GM18870 (cell line): ENCODE measurements around the gene PTGER3.
"Not testable (repeated sequence)": the region's sequence is repeated elsewhere in the genome, so short reads cannot be mapped to it uniquely, and the experiment has no call there.

Experiments used
- ATAC-seq: cut with Tn5 transposase; IDR thresholded peaks from one replicate; pipeline ENCODE4 v1.9.1; 2021; ENCODE audit warnings: moderate library complexity; ENCODE audit not compliant: unreplicated experiment

Gene PTGER3

DNA sequence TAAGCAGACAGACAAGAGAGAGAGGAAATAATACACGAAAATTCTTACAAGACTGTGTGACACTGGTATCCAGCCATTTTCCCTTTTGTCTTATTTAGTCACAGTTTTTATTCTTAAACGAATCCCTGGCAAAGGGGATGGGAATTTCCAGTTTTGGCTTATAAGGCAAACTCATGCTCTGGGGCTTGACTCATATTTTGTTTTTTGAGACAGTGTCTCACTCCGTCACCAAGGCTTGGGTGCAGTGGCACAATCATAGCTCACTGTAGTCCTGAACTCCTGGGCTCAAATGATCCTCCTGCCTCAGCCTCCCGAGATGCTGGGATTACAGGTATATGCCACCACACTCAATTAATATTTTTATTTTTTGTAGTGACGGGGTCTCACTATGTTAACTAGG is 31.9 kb downstream of the PTGER3 start:
- ATAC-seq: no peak

- no peak for ATAC-seq
Measured at GRCh38 chr1:71014178-71014579, 33.4 kb downstream of the PTGER3 start.

DNA sequence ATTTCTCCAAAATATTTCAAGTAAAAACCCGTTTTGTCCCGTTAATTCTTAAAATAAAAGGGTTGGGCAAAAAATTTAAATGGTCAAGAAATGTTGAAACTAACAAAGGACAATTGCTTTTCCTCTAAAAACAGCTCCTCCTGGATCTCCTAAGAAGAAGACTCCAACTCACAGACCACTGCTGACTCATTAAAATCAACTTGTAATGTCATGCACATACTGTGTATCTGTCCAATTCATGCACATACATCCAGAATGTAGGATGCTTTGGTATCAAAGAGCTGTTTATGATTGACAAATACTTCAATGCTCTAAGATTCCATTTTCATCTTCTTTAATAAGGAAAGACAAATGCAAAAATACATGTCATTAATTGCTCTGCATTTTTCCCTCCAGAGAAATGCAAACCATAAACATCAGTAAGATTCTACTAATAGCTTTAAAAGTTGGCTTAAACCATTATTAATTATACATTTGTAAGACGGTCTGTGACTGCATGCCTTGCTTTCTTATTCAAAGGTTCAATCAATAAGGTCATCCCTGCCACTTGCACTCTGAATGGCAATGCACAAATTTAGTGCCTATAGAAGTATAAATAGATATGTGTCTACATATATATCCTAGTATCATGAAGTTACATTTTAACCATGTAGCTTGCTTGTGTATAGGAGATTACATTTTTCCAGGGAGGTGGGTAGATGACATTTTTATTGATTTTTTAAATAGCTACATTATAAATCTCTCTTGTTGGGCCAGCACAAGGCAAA is 44.7 kb downstream of the PTGER3 start:
- ATAC-seq: no peak

GRCh38 chr1:71001624-71002023 is 46.0 kb downstream of the PTGER3 start:
- ATAC-seq: no peak

DNA sequence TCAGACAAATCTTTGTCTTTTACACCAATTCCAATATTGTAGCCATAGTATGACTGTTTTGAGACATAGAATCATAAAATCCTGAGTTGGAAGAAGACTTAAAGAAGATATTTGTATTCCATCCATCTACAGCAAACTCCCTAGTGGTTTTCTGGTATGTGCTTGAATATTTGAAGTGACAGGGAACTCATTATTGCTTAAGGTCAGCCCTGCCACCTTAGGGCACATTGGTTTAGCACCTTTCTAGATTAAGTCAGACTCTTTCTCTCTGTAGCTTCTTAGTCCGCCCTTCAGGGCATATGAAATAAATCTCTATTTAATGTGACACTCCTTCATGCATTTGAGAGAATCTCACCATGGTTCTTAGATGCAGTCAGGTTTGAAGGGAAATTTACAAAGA is 49.8 kb downstream of the PTGER3 start:
- ATAC-seq: no peak

- ATAC-seq: no peak
Measured at GRCh38 chr1:70994753-70995268, 52.8 kb downstream of the PTGER3 start.

DNA sequence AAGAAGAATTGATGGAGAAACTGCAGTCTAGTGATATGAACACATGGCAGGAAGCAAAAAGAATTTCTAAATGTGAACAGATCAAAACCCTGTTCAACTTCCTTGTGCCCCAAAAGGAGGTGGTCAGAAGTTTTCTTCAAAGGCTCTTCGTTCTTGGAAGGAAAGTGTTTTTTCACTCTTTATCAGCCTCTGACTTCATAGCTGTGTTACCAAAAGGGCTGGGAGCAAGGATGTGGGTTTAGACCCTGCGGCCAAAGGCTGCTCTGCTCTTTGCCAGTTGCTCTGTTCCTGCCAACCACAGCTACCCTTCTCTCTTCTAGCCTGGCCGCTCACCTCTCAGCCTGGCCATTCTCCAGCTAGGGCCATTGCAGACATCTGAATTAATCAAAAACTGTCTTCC is 53.8 kb downstream of the PTGER3 start:
- ATAC-seq: no peak

- ATAC-seq: no peak
Measured at GRCh38 chr1:70992521-70992920, 55.1 kb downstream of the PTGER3 start.

GRCh38 chr1:70990469-70991253 is 57.0 kb downstream of the PTGER3 start:
- no peak for ATAC-seq

- no peak for ATAC-seq
Measured at GRCh38 chr1:70987497-70987896, 60.1 kb downstream of the PTGER3 start.

DNA sequence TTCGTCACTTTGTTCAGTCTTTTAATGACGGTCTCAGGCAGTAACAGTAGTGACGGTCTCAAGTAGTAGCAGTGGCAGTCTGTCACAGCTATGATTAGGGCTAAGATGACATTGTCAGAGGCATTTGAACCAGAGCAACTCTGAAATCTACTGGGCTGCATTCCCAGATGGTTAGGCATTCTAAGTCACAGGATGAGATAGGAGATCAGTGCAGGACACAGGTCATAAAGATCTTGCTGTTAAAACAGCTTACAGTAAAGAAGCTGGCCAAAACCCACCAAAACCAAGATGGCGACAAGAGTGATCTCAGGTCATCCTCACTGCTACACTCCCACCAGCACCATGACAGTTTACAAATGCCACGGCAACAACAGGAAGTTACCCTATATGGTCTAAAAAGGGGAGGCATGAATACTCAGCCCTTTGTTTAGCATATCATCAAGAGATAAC is 61.8 kb downstream of the PTGER3 start:
- not testable (repeated sequence) for ATAC-seq

DNA sequence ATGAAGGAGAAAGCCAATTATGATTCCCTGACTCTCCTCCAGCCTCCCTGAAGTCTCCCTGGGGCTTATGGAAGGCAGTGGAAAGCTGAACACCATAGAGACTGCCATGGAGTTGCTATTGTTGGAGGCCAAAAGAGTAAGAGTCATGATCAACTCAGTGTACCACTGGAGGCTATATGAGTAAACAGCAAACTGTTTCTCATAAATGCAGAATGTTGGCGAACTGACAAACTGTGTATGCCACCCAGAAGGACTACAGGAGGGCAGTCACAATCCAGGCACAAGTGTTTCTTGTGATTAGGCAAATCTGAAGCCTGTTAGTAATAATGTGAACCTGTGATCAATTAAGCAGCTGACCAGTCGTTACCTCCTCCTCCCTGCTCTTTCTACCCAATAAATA is 62.3 kb downstream of the PTGER3 start:
- not testable (repeated sequence) for ATAC-seq

DNA sequence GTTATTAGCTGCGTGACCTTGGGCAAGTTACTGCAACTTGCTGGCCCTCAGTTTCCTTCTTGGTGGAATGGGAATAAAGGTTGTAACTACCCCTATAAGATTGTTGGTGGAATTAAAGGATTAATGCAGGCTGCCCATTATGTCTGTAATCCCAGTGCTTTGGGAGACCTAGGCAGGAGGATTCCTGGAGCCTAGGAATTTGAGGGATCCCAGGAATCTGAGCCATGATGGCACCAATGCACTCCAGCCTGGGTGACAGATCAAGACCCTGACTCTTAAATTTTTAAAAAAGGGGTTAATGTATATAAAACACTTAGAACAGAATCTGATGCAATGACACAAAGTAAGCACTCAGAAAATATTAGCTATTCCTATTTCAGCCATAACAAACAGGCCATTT is 67.3 kb downstream of the PTGER3 start:
- ATAC-seq: no peak

DNA sequence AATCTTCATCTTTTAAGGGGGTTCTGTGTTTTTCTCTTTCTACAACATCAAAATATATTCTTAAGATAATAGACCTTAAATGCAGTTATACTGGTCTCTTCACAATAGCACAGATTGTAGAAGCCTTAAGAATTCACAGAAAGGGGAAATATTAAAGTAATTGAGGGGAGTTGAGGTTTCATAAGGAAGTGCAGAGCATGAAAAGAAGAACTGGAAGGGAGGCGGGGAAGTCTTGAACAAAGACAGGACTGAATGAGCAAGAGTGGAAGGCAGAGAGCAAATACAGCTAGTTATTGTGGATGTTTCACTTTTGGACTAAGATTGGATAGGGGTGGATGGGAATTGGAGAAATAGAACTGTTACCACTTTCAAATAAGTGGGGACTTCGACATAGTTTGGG is 67.7 kb downstream of the PTGER3 start:
- no peak for ATAC-seq

GRCh38 chr1:70979313-70979712 is 68.3 kb downstream of the PTGER3 start:
- ATAC-seq: no peak

DNA sequence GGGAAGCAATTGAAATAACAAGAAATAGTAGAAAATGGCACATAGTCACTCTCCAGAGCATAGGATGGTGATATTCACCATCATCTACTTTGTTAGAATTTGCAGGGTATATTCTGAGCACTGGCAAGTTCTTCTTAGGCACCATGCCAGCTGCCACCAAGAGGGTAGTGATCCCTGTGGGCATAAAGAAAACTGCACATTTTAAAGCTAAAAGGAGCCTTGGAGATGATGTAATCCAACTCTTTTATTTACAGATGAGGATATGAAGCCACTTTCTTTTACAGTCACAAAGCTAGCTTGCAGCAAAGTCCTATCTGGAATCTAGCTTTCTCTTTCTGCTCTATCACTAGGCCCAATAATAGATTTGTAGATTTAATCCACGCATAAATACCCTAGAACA is 69.0 kb downstream of the PTGER3 start:
- ATAC-seq: no peak

GRCh38 chr1:70977575-70977974 is 70.0 kb downstream of the PTGER3 start:
- no peak for ATAC-seq

DNA sequence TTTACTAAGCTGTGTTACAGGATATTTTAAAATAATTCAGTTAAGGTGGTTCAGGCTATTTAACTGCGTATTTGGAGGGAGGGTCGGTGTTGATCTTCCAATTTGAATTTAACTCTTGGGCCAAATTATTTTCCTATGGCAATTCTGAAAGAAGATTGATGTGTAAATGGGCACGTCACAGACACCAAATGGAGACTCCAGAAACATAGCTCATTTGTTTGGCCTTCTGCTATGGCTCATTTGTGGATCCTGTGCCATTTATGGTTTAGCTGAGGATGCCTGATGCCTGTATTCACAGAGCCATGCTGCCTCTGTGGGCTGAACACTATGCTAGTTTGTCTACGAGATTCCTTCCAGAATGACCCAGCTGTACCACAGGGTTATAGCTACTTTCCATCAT is 70.6 kb downstream of the PTGER3 start:
- ATAC-seq: no peak

- no peak for ATAC-seq
Measured at GRCh38 chr1:70973754-70974153, 73.9 kb downstream of the PTGER3 start.

GRCh38 chr1:70970407-70970806 is 77.2 kb downstream of the PTGER3 start:
- ATAC-seq: no peak

DNA sequence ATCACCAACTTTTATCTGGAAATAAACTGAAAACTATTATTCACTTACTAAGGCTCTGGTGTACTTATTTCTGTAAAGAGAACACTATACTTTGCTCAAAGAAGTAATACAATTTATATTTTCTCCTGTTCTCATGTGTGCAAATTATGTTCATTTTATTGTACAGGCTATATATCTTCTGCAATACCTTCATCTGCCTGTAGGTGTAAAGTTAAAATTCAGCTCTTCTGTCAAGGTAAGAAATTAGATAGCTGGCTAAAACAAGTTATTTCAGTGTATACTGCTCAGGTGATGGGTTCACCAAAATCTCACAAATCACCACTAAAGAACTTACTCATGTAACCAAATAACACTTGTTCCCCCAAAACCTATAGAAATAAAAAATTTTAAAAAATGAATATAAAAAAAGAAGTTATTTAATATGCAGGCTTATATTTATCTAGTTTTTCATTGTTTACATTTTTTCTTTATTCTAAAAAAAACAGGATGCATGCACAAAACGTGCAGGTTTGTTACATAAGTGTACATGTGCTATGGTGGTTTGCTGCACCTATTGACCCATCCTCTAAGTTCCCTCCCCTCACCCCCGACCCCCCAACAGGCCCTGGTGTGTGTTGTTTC is 81.5 kb downstream of the PTGER3 start:
- ATAC-seq: peak; percentile 53

- ATAC-seq: no peak
Measured at GRCh38 chr1:70963374-70963773, 84.2 kb downstream of the PTGER3 start.
